H9 (cell line): ENCODE results near the gene MAP3K9. TPM values are rescaled to one million over a fixed set of nuclear protein-coding genes. Genes with fewer than 3 reads are reported as not detected.

Experiments
- DNase-seq: peaks from one replicate; pipeline ENCODE4 v3.0.0-alpha.2; 2017
- H2AFZ ChIP-seq: one replicate; pipeline ENCODE4 v1.6.1; 2013; ENCODE audit warnings: mild to moderate bottlenecking, low read length, control low read depth, moderate library complexity
- H2AK5ac ChIP-seq: 2 replicates; pipeline ENCODE4 v1.6.1; 2013; ENCODE audit warnings: low read length, control low read depth, mixed read lengths; ENCODE audit not compliant: insufficient read length
- H2BK120ac ChIP-seq: one replicate; pipeline ENCODE4 v1.6.1; 2013; ENCODE audit warnings: low read depth, mild to moderate bottlenecking, low read length, control low read depth, inconsistent platforms; ENCODE audit not compliant: poor library complexity, severe bottlenecking
- H2BK12ac ChIP-seq: 2 replicates; pipeline ENCODE4 v1.6.1; 2013; ENCODE audit warnings: low read length, control low read depth, mixed read lengths, low read depth; ENCODE audit not compliant: insufficient read length
- H2BK15ac ChIP-seq: 2 replicates; pipeline ENCODE4 v1.6.1; 2013; ENCODE audit warnings: low read depth, low read length, control low read depth
- H2BK20ac ChIP-seq: one replicate; pipeline ENCODE4 v1.6.1; 2013; ENCODE audit warnings: low read depth, mild to moderate bottlenecking, low read length, control low read depth, inconsistent platforms; ENCODE audit not compliant: poor library complexity, severe bottlenecking
- H2BK5ac ChIP-seq: 2 replicates; pipeline ENCODE4 v1.6.1; 2013; ENCODE audit warnings: low read length, control low read depth, mixed read lengths; ENCODE audit not compliant: insufficient read length
- H3K14ac ChIP-seq: 2 replicates; pipeline ENCODE4 v1.6.1; 2013; ENCODE audit warnings: low read length, control low read depth; ENCODE audit not compliant: insufficient read depth
- H3K18ac ChIP-seq: 2 replicates; pipeline ENCODE4 v1.6.1; 2013; ENCODE audit warnings: low read depth, mild to moderate bottlenecking, mixed read lengths, low read length, control low read depth; ENCODE audit not compliant: insufficient read length
- H3K23ac ChIP-seq: 2 replicates; pipeline ENCODE4 v1.6.1; 2013; ENCODE audit warnings: low read length, control low read depth, mixed read lengths, low read depth; ENCODE audit not compliant: insufficient read length
- H3K23me2 ChIP-seq: 2 replicates; pipeline ENCODE4 v1.6.1; 2013; ENCODE audit warnings: low read depth, mild to moderate bottlenecking, mixed read lengths, low read length, control low read depth; ENCODE audit not compliant: insufficient read length, poor library complexity, severe bottlenecking
- H3K27ac ChIP-seq: 2 replicates; pipeline ENCODE4 v1.5.1; 2013; ENCODE audit warnings: low read length, control low read depth, mixed read lengths, low read depth; ENCODE audit not compliant: insufficient read length
- H3K27me3 ChIP-seq: 2 replicates; pipeline ENCODE4 v1.6.1; 2013; ENCODE audit warnings: low read length, control low read depth, inconsistent platforms; ENCODE audit not compliant: insufficient read depth
- H3K4ac ChIP-seq: 2 replicates; pipeline ENCODE4 v1.6.1; 2013; ENCODE audit warnings: low read depth, mild to moderate bottlenecking, control low read depth, inconsistent platforms, low read length, moderate library complexity
- H3K4me1 ChIP-seq: 2 replicates; pipeline ENCODE4 v1.6.1; 2013; ENCODE audit warnings: low read length, control low read depth, inconsistent platforms; ENCODE audit not compliant: insufficient read depth
- H3K4me2 ChIP-seq: 2 replicates; pipeline ENCODE4 v1.6.1; 2013; ENCODE audit warnings: low read length, control low read depth, mixed read lengths; ENCODE audit not compliant: insufficient read length, insufficient read depth
- H3K56ac ChIP-seq: 2 replicates; pipeline ENCODE4 v1.6.1; 2013; ENCODE audit warnings: low read depth, mild to moderate bottlenecking, mixed read lengths, low read length, control low read depth; ENCODE audit not compliant: insufficient read length
- H3K79me1 ChIP-seq: 2 replicates; pipeline ENCODE4 v1.6.1; 2013; ENCODE audit warnings: low read depth, mild to moderate bottlenecking, moderate library complexity, low read length, control low read depth, inconsistent platforms; ENCODE audit not compliant: insufficient read depth, poor library complexity, severe bottlenecking
- H3K79me2 ChIP-seq: 2 replicates; pipeline ENCODE4 v1.6.1; 2013; ENCODE audit warnings: low read length, control low read depth, inconsistent platforms; ENCODE audit not compliant: insufficient read depth
- H3K9ac ChIP-seq: 2 replicates; pipeline ENCODE4 v1.6.1; 2013; ENCODE audit warnings: low read length, control low read depth, mixed read lengths; ENCODE audit not compliant: insufficient read length; ENCODE audit errors: extremely low read depth
- H3K9me3 ChIP-seq: one replicate; pipeline ENCODE4 v1.6.1; 2013; ENCODE audit warnings: low read depth, low read length, inconsistent platforms; ENCODE audit not compliant: control insufficient read depth
- H3T11ph ChIP-seq: one replicate; pipeline ENCODE4 v1.6.1; 2013; ENCODE audit warnings: mild to moderate bottlenecking, low read length, control low read depth, inconsistent platforms
- H4K20me1 ChIP-seq: one replicate; pipeline ENCODE4 v1.6.1; 2013; ENCODE audit not compliant: control insufficient read depth, insufficient read length, insufficient read depth
- H4K5ac ChIP-seq: 2 replicates; pipeline ENCODE4 v1.6.1; 2013; ENCODE audit warnings: low read depth, mild to moderate bottlenecking, mixed read lengths, low read length, control low read depth; ENCODE audit not compliant: insufficient read length
- H4K8ac ChIP-seq: replicated peaks from 2 replicates; pipeline ENCODE4 v1.6.1; 2013; ENCODE audit warnings: low read length, control low read depth, mixed read lengths, low read depth; ENCODE audit not compliant: insufficient read length
- H4K91ac ChIP-seq: 2 replicates; pipeline ENCODE4 v1.6.1; 2013; ENCODE audit warnings: low read depth, mild to moderate bottlenecking, moderate library complexity, mixed read lengths, low read length, control low read depth; ENCODE audit not compliant: insufficient read length
- H3K27ac Mint-ChIP-seq, 3 experiments: 2 replicates in 2 of 3; 3 replicates in 1 of 3; pipeline ENCODE4 v1.8.0; 2020 to 2021; ENCODE audit warnings: mixed read lengths in 3 of 3, mild to moderate bottlenecking in 1 of 3, moderate library complexity in 1 of 3
- H3K27me3 Mint-ChIP-seq: 2 replicates; pipeline ENCODE4 v1.8.0; 2021; ENCODE audit warnings: low read depth, mild to moderate bottlenecking, moderate library complexity, mixed read lengths
- H3K36me3 Mint-ChIP-seq, 3 experiments: 2 replicates in 2 of 3; 3 replicates in 1 of 3; pipeline ENCODE4 v1.8.0; 2020 to 2021; ENCODE audit warnings: low read depth in 3 of 3, mixed read lengths in 3 of 3; ENCODE audit not compliant: insufficient read depth in 1 of 3
- H3K4me1 Mint-ChIP-seq, 2 experiments: 2 replicates each; pipeline ENCODE4 v1.8.0; 2020; ENCODE audit warnings: mixed read lengths in 2 of 2
- H3K4me3 Mint-ChIP-seq, 2 experiments: 2 replicates in 1 of 2; 3 replicates in 1 of 2; pipeline ENCODE4 v1.8.0; 2020 to 2021; ENCODE audit warnings: mild to moderate bottlenecking in 2 of 2, mixed read lengths in 2 of 2, moderate library complexity in 1 of 2
- H3K9me3 Mint-ChIP-seq, 2 experiments: 2 replicates in 1 of 2; 3 replicates in 1 of 2; pipeline ENCODE4 v1.8.0; 2020; ENCODE audit warnings: mild to moderate bottlenecking in 2 of 2, mixed read lengths in 2 of 2, moderate library complexity in 1 of 2
- WGBS: extraction: QIAGEN DNeasy Blood & Tissue Kit; methylation state at CpG from one replicate; pipeline ENCODE4 v1.1.7; 2013; ENCODE audit warnings: missing lambda C conversion rate, low lambda C conversion rate, mixed read lengths; ENCODE audit not compliant: insufficient read length; ENCODE audit errors: extremely low coverage; 5-methylcytosine and 5-hydroxymethylcytosine counted together
- total RNA-seq: library from RNA; stranded (reverse); gene quantifications from 2 replicates; pipeline ENCODE4 v1.2.1, GENCODE V29; 2021
- TF ChIP-seq, protein P1 (sequence below): fragments of 200-600 bp; sonication (generic); conservative IDR thresholded peaks from 3 replicates; pipeline ENCODE4 v1.8.0; 2021; ENCODE audit warnings: antibody characterized with exemption, mild to moderate bottlenecking

MAP3K9 gene
- total RNA-seq, 1 experiment from 2014 or later, result 20.0 TPM

DNA sequence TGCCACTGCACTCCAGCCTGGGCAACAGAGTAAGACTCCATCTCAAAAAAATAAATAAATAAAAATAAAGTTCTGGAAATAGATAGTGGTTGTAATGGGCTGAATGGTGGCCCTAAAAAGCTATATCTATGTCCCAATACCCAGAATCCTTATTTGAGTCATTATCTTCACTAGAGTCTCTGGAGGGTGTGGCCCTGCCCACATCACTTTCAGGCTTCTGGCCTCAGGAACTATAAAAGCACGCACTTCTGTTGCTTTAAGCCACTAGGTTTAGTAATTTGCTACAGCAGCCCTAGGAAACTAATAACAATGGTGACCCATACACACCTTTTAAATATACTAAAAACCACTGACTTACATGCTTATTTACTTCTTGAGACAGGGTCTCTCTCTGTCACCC lies 49.9 kb downstream of the MAP3K9 start:
- Histone ChIP-seq H3K56ac (no peak overlapping the region), H2AK5ac (no peak overlapping the region), H3K79me2 (no peaks in the 10 kb centered on the region), H2BK12ac (no peak overlapping the region), H4K5ac (no peak overlapping the region), H3K27ac (no peak overlapping the region), H2BK5ac (no peak overlapping the region), H3K23me2 (no peaks in the 10 kb centered on the region), H3K79me1 (no peaks in the 10 kb centered on the region), H3K9me3 (no peaks in the 10 kb centered on the region), H3K14ac (no peak overlapping the region), H3K27me3 (no peaks in the 10 kb centered on the region), H4K8ac (no peak overlapping the region), H3K9ac (no peak overlapping the region), H3K4me1 (no peaks in the 10 kb centered on the region), H3K18ac (no peak overlapping the region), H4K20me1 (no peaks in the 10 kb centered on the region), H2BK120ac (no peak overlapping the region), H3K23ac (no peak overlapping the region), H3K4ac (no peak overlapping the region), H4K91ac (no peak overlapping the region), H3K4me2 (no peak overlapping the region), H2BK20ac (no peak overlapping the region), H2BK15ac (no peak overlapping the region), H3T11ph (no peak overlapping the region), H2AFZ (no peak overlapping the region)
- Mint-ChIP-seq H3K36me3 (peaks cover 15 to 46% (median 40%) of the 10 kb centered on the region in 3 experiments; a peak in 6 of 7 replicates), H3K27ac (no peak overlapping the region), H3K9me3 (no peaks in the 10 kb centered on the region), H3K27me3 (no peaks in the 10 kb centered on the region; the same call in 1 of the 2 replicates), H3K4me1 (no peaks in the 10 kb centered on the region), H3K4me3 (no peak overlapping the region)
- no CpG with 5 or more reads among the region's 1 CpG for WGBS
- no peak for DNase-seq
- TF ChIP-seq, protein P1, sequence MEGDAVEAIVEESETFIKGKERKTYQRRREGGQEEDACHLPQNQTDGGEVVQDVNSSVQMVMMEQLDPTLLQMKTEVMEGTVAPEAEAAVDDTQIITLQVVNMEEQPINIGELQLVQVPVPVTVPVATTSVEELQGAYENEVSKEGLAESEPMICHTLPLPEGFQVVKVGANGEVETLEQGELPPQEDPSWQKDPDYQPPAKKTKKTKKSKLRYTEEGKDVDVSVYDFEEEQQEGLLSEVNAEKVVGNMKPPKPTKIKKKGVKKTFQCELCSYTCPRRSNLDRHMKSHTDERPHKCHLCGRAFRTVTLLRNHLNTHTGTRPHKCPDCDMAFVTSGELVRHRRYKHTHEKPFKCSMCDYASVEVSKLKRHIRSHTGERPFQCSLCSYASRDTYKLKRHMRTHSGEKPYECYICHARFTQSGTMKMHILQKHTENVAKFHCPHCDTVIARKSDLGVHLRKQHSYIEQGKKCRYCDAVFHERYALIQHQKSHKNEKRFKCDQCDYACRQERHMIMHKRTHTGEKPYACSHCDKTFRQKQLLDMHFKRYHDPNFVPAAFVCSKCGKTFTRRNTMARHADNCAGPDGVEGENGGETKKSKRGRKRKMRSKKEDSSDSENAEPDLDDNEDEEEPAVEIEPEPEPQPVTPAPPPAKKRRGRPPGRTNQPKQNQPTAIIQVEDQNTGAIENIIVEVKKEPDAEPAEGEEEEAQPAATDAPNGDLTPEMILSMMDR, result no peak
